ENCODE measurements around the gene PRSS8.
A peak's percentile ranks its signal among the peaks of the same experiment; 100 is the strongest.
"Not testable (repeated sequence)": the region's sequence is repeated elsewhere in the genome, so short reads cannot be mapped to it uniquely, and the experiment has no call there.

PRSS8 gene

GRCh38 chr16:31135535-31136286, at the start of gene PRSS8:
PRSS8 (minus strand) TSS chr16:31135727; CDS start chr16:31135498, 229 bp downstream.
- DNase-seq (ENCODE audit: low spot score): no peak

- DNase-seq (ENCODE audit: low spot score): no peak
Measured at GRCh38 chr16:31184888-31185287, 49.4 kb upstream of the PRSS8 start.

GRCh38 chr16:31183432-31184428, 48.2 kb upstream of the PRSS8 start:
- DNase-seq (ENCODE audit: low spot score): peak; percentile 24

- DNase-seq (ENCODE audit: low spot score): peak; percentile 17
Measured at GRCh38 chr16:31182391-31182790, 46.9 kb upstream of the PRSS8 start.

GRCh38 chr16:31181102-31181830, 45.7 kb upstream of the PRSS8 start:
- DNase-seq (ENCODE audit: low spot score): peak; percentile 51

GRCh38 chr16:31179747-31180459, 44.4 kb upstream of the PRSS8 start, which contains the start of gene FUS:
FUS (plus strand) TSS chr16:31180139; CDS start chr16:31180215, 76 bp downstream.
- DNase-seq (ENCODE audit: low spot score): peak; percentile 90

- DNase-seq (ENCODE audit: low spot score): no peak
Measured at GRCh38 chr16:31179219-31179746, 43.8 kb upstream of the PRSS8 start.

GRCh38 chr16:31177136-31177535, 41.6 kb upstream of the PRSS8 start:
- no peak for DNase-seq (ENCODE audit: low spot score)

- DNase-seq (ENCODE audit: low spot score): not testable (repeated sequence)
Measured at GRCh38 chr16:31170048-31170447, 34.5 kb upstream of the PRSS8 start.

- DNase-seq (ENCODE audit: low spot score): no peak
Measured at GRCh38 chr16:31168848-31169247, 33.3 kb upstream of the PRSS8 start.

GRCh38 chr16:31167315-31167714, 31.8 kb upstream of the PRSS8 start:
- DNase-seq (ENCODE audit: low spot score): no peak

- peak; percentile 47 for DNase-seq (ENCODE audit: low spot score)
Measured at GRCh38 chr16:31157136-31157535, 21.6 kb upstream of the PRSS8 start.

GRCh38 chr16:31150976-31151375, 15.4 kb upstream of the PRSS8 start:
- not testable (repeated sequence) for DNase-seq (ENCODE audit: low spot score)

GRCh38 chr16:31149894-31150890, 14.7 kb upstream of the PRSS8 start, which contains the start of gene PRSS36:
PRSS36 (minus strand) TSS chr16:31150066; CDS start chr16:31150035, 31 bp downstream.
- no peak for DNase-seq (ENCODE audit: low spot score)

GRCh38 chr16:31149332-31149731, 13.8 kb upstream of the PRSS8 start:
- no peak for DNase-seq (ENCODE audit: low spot score)

GRCh38 chr16:31148896-31149295, 13.4 kb upstream of the PRSS8 start:
- DNase-seq (ENCODE audit: low spot score): no peak

GRCh38 chr16:31148281-31148728, 12.8 kb upstream of the PRSS8 start:
- no peak for DNase-seq (ENCODE audit: low spot score)

GRCh38 chr16:31147574-31147973, 12.0 kb upstream of the PRSS8 start:
- no peak for DNase-seq (ENCODE audit: low spot score)

- no peak for DNase-seq (ENCODE audit: low spot score)
Measured at GRCh38 chr16:31145398-31145990, 10.0 kb upstream of the PRSS8 start.

Measured in NAMALWA (cell line).